HAP-1 (cell line): ENCODE measurements around the gene CDH22.

ENCODE experiments used
- DNase-seq, 2 experiments: peaks; one replicate each; pipeline ENCODE4 v3.0.0-alpha.2; 2016 to 2020; ENCODE audit warnings: low spot score in 2 of 2
- H3K27me3 ChIP-seq: fragments of 250-450 bp; sonication (Bioruptor Pico); 2 replicates; pipeline ENCODE4 v1.5.1; 2020; ENCODE audit warnings: low read depth, mild to moderate bottlenecking, moderate library complexity
- H3K36me3 ChIP-seq: fragments of 250-450 bp; sonication (Bioruptor Pico); replicated peaks from 2 replicates; pipeline ENCODE4 v1.5.1; 2020; ENCODE audit warnings: mild to moderate bottlenecking
- H3K4me1 ChIP-seq: fragments of 250-450 bp; sonication (Bioruptor Pico); 2 replicates; pipeline ENCODE4 v1.5.1; 2020; ENCODE audit warnings: mild to moderate bottlenecking
- H3K4me3 ChIP-seq: fragments of 250-450 bp; sonication (Bioruptor Pico); 2 replicates; pipeline ENCODE4 v1.5.1; 2020; ENCODE audit warnings: mild to moderate bottlenecking, moderate library complexity
- H3K9me3 ChIP-seq: fragments of 250-450 bp; sonication (Bioruptor Pico); 2 replicates; pipeline ENCODE4 v1.5.1; 2020; ENCODE audit warnings: mild to moderate bottlenecking, moderate library complexity
- in situ Hi-C: fragments of 300-500 bp; cut with MboI; formaldehyde crosslinking; loops from 3 replicates; pipeline ENCODE4 v1.14.3; 2020; ENCODE audit warnings: low sequenced_read_pairs, inconsistent platforms, mixed read lengths

The CDH22 gene

DNA sequence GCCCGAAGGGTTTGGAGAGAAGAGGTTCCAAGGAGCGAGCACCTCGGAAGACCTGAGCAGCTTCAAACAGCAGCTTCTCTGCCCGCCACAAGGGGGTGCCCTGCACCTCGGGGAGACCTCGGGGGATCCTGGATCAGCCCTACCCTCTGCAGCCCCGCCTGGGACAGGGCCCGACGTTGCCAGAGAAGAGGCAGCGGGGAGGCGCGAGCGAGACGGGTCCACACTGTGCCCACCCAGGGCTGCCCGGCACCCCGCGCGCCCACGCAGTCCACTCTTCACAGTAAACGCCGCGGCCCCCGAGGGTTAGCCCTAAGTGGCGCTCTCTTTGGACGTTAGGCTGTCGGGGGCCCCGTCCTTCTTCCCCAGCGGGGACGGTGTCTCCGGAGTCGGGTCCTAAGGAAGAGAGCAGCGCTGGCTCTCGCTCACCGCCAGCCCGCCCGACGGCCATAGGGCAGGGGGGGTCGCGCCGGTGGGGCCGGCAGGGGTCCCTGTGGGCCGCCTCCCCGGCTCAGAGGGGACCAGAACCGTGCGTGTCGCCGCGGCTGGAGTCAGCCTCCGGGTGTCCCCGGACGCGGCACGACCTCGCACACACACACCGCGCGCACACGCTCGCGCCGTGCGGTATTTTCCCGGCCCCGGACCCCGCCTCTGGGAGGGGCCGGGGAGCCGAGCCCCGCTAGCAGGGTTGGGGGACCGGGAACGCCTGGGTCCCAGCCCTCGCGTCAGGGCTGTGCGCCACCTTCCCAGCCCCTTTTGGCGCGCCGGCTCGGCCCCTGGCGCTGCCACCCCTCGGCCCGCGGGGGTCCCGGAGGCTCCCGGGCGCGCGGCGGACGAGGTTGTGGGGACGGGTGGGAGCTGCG, 929 bp downstream of the CDH22 start:
- in situ Hi-C loops, result no loop called here
- Histone ChIP-seq H3K27me3 (peaks cover 88% of the 10 kb centered on the region), H3K9me3 (no peaks in the 10 kb centered on the region), H3K4me3 (peak overlapping the region; percentile 9), H3K36me3 (no peaks in the 10 kb centered on the region), H3K4me1 (no peaks in the 10 kb centered on the region)
- DNase-seq, result peak; percentile 29 to 67

DNA sequence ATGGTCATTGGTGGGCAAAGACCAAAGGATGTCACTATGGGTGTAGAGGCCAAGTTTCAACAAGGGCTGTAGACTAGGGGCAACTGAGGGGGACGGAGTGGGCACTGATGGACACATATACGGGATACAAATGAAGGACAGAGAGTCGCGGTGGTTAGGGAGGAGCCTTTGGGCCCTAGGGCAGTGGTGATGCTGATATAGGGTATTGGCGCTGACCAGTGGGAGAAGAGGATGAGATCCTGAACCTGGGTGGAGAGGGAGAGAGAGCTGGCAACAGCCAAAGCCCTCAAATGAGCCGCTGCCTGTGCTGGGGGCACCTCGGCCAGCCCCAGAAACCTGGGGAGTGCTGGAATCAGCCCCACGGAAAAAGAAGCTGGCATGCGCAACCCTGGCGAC, 1.6 kb downstream of the CDH22 start:
- no peaks in the 10 kb centered on the region for H3K9me3 ChIP-seq
- H3K4me3 ChIP-seq, result no peak overlapping the region
- no peak for DNase-seq
- H3K36me3 ChIP-seq, result no peaks in the 10 kb centered on the region
- H3K4me1 ChIP-seq, result no peaks in the 10 kb centered on the region
- H3K27me3 ChIP-seq, result peaks cover 83% of the 10 kb centered on the region
- in situ Hi-C loops, result no loop called here

DNA sequence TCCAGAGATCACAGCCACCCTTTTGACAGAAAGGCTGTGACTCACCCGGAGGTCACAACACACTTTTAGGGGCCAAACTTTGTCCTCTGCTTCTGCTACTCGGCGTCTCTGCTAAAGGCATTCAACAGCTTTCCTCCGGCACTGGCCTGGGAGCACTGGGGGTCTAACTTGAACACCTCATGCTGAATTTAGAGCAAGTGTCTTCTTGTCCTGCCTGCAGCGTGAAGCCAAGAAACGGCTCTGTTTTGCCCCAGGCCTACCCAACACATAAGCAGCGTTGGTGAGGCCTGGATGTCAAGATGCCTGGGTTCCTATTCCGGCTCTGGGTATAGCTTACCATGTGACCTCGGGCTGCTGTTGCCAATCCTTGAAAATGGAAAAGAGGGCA, 2.3 kb downstream of the CDH22 start:
- no peak for DNase-seq
- Histone ChIP-seq H3K27me3 (peaks cover 75% of the 10 kb centered on the region), H3K4me1 (no peaks in the 10 kb centered on the region), H3K9me3 (no peaks in the 10 kb centered on the region), H3K36me3 (no peaks in the 10 kb centered on the region), H3K4me3 (no peak overlapping the region)
- in situ Hi-C loops, result no loop called here

DNA sequence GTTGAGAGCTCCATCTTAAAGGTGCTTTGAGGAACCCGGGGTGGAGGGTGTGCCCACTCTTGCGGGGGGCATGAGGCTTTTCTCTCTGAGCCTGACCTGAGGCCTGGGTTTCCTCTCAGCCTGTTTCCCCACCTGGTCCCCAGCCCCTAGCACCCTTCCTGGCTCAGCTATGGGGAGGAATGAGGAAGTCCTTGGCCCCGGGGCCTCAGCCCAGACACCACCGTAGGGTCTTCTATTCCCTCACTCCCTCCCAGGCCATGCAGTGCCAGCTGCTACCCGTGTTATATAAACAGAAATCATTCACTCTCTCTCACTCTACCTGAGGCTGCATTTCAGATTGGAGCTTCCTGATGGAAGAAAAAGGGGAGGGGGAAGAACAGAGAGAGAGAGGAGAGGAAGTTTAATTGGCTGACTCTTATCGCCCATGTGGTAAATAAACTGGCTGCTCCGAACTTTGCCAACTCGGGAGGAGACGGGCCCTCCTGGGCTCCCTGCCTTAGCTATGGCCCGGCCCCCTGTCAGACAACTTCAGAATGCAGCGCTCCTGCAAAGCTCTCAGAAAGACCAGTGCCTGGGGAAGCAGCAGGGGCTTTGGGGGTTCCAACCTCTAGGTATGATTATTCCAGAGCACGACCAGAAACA, 2.8 kb downstream of the CDH22 start:
- H3K4me1 ChIP-seq, result no peaks in the 10 kb centered on the region
- H3K36me3 ChIP-seq, result no peaks in the 10 kb centered on the region
- H3K27me3 ChIP-seq, result peaks cover 70% of the 10 kb centered on the region
- H3K4me3 ChIP-seq, result no peak overlapping the region
- DNase-seq, result no peak
- in situ Hi-C loops, result no loop called here
- no peaks in the 10 kb centered on the region for H3K9me3 ChIP-seq

DNA sequence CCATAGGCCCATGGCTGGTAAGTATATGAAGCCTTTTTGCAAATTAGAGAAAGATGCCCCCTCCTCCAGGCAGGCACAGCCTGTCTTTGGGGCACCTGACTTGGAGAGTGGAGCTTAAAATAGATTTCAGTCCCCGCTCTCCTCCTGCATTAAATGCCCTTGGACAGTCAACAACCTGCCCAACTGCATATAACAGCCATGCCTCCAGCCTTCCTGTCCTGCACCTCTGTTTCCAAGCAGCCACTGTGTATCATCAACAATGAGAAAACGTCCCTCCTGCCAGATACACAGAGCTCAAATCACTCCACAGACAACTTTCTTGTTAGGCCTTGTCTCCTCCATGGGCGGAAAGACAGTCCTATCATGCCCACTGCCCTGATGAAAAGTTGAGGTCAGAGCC, 3.4 kb downstream of the CDH22 start:
- H3K9me3 ChIP-seq, result no peaks in the 10 kb centered on the region
- no peak overlapping the region for H3K4me3 ChIP-seq
- in situ Hi-C loops, result no loop called here
- H3K27me3 ChIP-seq, result peaks cover 64% of the 10 kb centered on the region
- no peaks in the 10 kb centered on the region for H3K36me3 ChIP-seq
- H3K4me1 ChIP-seq, result no peaks in the 10 kb centered on the region
- no peak for DNase-seq

DNA sequence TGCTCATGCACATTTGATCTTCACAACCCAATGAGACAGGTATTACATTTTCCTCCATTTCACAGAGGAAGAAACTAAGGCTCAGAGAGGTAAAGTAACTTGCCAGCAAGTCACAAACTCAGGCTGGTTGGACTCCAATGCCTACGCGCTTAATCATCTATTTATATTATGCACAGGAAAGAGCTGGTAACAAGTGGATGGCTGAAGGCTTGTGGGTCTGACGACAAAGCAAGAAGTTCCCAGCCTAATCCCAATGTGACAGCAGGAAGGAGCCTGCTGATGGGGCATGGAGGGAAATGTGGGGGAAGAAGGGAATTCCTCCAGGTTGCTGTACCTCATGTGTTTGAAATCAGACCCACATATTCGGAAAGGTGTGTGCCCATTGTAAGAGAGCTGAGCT, 3.9 kb downstream of the CDH22 start:
- Histone ChIP-seq H3K36me3 (no peaks in the 10 kb centered on the region), H3K9me3 (no peaks in the 10 kb centered on the region), H3K4me3 (no peak overlapping the region), H3K4me1 (no peaks in the 10 kb centered on the region), H3K27me3 (peaks cover 59% of the 10 kb centered on the region)
- in situ Hi-C loops, result no loop called here
- no peak for DNase-seq

DNA sequence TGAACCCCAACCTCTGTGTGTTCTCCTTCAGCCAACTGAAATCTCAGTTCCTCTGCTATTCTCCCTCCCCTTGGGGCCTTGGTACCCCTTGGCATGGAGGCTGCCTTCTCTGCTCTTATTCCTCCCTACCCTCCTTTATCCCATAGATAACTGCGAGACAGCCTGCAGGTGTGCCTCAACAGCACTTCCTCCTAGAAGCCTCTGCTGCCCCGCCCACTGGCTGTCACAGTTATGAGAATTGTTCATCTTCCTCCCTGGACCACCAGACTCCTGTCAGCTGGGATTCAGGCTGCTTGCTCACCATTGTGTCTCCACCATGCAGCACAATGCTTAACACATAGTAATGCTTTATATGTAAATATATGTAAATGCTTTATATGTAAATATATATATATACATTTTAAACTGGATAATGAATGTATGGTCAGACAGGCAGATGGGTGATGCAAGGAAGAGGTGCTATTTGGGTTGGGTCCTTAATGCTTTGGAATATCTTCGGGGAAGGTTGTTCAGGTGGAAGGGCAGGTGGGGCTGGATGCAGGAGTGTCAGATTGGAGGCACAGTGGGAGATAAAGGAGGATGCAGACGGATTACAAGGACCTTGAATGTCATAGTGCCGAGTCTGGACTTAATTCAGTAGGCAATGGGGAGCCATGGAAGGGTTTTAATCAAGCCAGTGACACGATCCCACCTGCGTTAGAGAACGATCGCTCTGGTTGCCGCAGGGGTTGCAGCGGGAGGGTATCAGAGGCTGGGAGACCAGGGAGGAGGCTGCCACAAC, 4.9 kb downstream of the CDH22 start:
- Histone ChIP-seq H3K4me1 (no peaks in the 10 kb centered on the region), H3K36me3 (no peaks in the 10 kb centered on the region), H3K27me3 (peaks cover 49% of the 10 kb centered on the region), H3K9me3 (no peaks in the 10 kb centered on the region), H3K4me3 (no peak overlapping the region)
- in situ Hi-C loops, result no loop called here
- no peak for DNase-seq

DNA sequence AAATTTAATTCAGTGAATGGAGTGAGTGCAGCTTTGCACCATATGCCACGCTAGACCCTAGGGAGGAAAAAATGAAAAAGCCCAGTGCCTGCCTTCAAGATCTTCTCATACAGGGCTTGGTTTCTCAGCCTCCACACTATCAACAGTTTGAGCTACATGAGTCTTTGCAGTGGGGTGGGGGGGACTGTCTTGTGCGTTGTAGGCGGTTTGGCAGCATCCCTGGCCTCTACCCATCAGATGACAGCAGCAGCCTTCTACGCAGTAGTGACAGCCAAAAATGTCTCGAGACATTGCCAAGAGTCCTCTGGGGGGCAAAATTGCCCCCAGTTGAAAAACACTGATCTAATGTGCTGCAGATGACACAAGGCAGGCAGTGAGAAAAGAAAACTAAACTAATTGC, 6.2 kb downstream of the CDH22 start:
- no peak overlapping the region for H3K4me3 ChIP-seq
- in situ Hi-C loops, result no loop called here
- no peaks in the 10 kb centered on the region for H3K9me3 ChIP-seq
- no peak for DNase-seq
- no peaks in the 10 kb centered on the region for H3K36me3 ChIP-seq
- H3K27me3 ChIP-seq, result peaks cover 46% of the 10 kb centered on the region
- no peaks in the 10 kb centered on the region for H3K4me1 ChIP-seq

DNA sequence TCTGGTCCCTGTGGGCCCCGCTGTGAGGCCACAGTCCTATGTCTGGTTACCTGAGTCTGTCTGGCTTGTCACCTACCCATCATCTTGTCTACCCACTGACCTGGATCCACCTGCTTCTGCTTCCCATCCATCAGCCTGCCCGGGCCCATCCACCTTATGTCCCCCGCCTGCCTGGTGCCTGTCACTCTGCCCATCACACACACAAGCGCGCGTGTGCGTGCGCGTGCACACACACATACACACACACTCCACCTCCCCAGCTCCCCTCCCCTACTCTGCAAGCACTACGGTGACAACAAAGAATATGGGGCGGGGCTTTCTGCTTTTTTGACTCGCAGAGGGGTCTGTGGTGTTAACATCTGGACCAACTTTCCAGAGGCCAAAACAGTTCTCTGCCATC, 8.0 kb downstream of the CDH22 start:
- in situ Hi-C loops, result no loop called here
- Histone ChIP-seq H3K4me3 (no peak overlapping the region), H3K36me3 (no peaks in the 10 kb centered on the region), H3K4me1 (no peaks in the 10 kb centered on the region), H3K9me3 (no peaks in the 10 kb centered on the region), H3K27me3 (peaks cover 44% of the 10 kb centered on the region)
- DNase-seq, result no peak

DNA sequence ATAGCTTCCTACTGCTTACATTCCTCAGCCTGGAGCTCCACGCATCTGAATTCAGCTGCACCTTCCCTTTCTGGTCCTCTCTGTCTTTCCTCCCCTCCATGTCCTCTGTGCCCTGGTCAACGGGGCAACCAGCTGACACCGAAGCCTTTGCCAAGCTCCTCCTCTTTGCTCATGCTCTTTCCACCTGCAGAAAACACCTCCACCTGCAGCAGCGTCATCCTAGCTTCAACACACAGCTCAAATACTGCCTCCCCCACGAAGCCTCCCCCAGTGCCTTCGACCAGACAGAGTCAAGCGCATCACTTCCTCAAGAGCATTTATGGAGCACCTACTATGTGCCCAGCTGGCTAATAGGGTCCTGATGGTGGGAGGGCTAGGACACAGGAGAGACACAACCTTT, 9.2 kb downstream of the CDH22 start:
- no peaks in the 10 kb centered on the region for H3K4me1 ChIP-seq
- H3K27me3 ChIP-seq, result peaks cover 36% of the 10 kb centered on the region
- in situ Hi-C loops, result no loop called here
- DNase-seq, result no peak
- no peaks in the 10 kb centered on the region for H3K36me3 ChIP-seq
- H3K9me3 ChIP-seq, result no peaks in the 10 kb centered on the region
- H3K4me3 ChIP-seq, result no peak overlapping the region

DNA sequence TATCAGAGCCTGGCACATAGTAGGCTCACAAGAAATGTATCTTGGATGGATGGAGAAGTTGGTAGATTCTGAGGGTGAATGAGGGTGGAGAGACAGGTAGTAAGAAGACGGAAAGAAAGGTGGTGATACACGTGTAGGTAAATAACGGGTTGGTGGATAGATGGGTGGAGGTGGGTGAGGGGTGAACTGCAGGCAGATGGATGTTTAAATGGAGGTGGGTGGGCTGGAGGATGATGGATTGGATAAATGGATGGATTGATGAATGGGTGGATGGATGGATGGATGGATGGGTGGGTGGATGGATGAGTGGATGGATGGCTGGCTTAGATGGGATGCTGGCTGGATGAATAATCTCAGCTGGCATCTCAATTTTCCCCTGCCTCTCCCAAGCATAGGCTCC, 9.9 kb downstream of the CDH22 start:
- Histone ChIP-seq H3K9me3 (no peaks in the 10 kb centered on the region), H3K4me1 (no peaks in the 10 kb centered on the region), H3K27me3 (peaks cover 34% of the 10 kb centered on the region), H3K36me3 (no peaks in the 10 kb centered on the region), H3K4me3 (no peak overlapping the region)
- no peak for DNase-seq
- in situ Hi-C loops, result no loop called here

DNA sequence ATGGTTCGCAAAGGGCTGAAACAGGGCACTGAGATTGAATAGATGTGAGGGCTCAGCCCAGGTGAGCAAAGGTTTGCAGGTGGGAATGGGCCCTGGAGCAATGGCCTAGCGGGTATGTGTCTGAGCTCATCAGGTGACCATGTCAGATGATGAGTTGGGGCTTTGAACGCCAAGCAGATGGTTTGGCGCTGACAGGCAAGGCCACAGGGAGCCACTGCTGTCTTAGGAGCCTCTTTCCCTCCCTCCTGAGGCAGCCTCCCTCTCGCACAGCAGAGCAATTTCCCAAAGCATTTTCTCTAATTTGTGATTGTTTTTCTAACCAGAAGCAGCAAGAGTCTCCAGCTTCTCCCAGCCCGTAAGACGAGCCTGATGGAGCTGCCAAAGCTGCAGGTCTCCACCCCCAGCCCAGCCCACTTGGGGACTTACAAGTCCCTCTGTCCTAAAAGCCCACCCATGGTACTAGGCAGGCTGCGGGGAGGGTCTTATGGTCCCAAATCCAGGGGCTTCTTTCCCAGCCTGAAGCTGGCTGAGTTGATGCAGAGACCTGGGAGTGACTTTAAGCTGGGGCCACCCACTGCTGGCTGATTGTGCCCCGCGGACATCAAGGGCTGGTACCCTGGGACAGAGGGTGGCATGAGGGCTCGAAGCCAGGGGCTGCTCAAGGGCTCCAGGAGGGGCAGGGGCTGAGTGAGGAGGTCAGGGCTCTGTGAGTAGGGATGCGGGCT, 11.6 kb downstream of the CDH22 start:
- no peak overlapping the region for H3K4me3 ChIP-seq
- no peaks in the 10 kb centered on the region for H3K36me3 ChIP-seq
- no peaks in the 10 kb centered on the region for H3K9me3 ChIP-seq
- no peaks in the 10 kb centered on the region for H3K4me1 ChIP-seq
- in situ Hi-C loops, result no loop called here
- no peak for DNase-seq
- H3K27me3 ChIP-seq, result peaks cover 25% of the 10 kb centered on the region

DNA sequence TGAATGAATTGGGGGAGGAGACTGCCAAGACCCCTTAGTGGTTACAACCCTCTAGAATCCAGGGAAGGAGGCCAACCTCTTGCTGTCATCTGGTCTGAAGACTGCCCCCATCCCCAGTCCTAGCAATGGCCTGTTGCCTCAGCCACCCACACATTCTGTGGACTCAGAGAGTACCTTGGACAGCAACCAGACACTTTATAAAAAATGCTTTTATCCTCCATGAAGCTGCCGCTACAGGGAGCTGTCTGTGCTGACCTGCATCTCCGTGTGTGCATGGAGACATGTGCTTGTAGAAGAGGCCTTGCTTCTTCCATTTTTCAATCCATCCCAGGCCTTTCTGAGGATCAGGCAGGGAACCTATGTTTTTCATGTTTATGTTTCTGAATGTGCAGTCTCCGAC, 15.2 kb downstream of the CDH22 start:
- peaks cover 24% of the 10 kb centered on the region for H3K27me3 ChIP-seq
- H3K4me1 ChIP-seq, result no peaks in the 10 kb centered on the region
- no peaks in the 10 kb centered on the region for H3K9me3 ChIP-seq
- peak in 1 of 2 experiments; percentile 42 for DNase-seq
- no peak overlapping the region for H3K4me3 ChIP-seq
- no peaks in the 10 kb centered on the region for H3K36me3 ChIP-seq
- in situ Hi-C loops, result no loop called here
